ENCODE data around the gene CELSR1. TPM values are rescaled to one million over a fixed set of nuclear protein-coding genes. Genes with fewer than 3 reads are reported as not detected.

The CELSR1 gene
- total RNA-seq, 1 donor from 2014 or later, result 27.9 TPM

DNA sequence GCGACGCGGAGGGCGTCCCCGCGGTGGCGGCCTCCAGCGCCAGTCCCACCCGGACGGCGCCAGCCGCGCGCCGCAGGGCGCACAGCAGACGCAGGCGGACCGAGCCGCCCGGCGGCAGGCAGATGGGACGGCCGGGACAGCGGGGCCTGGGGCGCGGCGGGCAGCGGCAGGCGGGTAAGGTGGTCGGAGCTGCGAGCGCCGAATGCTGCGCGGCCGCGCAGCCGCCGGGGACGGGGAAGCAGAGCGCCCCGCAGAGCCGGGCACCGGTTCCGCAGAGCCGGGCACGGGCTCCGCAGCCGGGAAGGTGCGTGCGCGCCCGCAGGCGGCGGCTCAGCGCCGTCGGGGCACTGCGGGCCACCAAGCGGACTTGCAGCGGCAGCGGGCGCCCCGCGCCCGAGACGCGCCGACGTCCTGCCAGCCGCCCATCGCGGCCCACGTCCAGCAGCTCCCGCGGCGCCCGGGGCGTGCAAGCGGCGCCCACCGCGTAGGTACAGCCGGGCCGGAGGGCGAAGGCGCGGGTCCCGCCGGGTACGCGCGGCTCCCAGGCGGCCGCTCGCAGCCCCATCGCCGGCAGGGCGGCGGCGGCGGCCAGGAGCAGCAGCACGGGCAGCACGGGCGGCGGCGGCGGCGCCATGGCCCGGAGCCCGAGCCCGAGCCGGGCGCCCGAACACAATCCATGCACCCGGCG, 739 bp downstream of the CELSR1 start:
- Mint-ChIP-seq H3K9me3 (ENCODE audit: low read depth) (no peaks in the 10 kb centered on the region), H3K36me3 (ENCODE audit: low read depth) (peaks cover 1% of the 10 kb centered on the region), H3K4me1 (ENCODE audit: low read depth) (peaks cover 63% of the 10 kb centered on the region), H3K27me3 (ENCODE audit: low read depth) (no peaks in the 10 kb centered on the region), H3K27ac (ENCODE audit: unreplicated experiment) (no peak overlapping the region), H3K4me3 (ENCODE audit: unreplicated experiment) (no peak overlapping the region)
- peak; percentile 73 for DNase-seq (ENCODE audit: low spot score)
- TF ChIP-seq, protein P1, sequence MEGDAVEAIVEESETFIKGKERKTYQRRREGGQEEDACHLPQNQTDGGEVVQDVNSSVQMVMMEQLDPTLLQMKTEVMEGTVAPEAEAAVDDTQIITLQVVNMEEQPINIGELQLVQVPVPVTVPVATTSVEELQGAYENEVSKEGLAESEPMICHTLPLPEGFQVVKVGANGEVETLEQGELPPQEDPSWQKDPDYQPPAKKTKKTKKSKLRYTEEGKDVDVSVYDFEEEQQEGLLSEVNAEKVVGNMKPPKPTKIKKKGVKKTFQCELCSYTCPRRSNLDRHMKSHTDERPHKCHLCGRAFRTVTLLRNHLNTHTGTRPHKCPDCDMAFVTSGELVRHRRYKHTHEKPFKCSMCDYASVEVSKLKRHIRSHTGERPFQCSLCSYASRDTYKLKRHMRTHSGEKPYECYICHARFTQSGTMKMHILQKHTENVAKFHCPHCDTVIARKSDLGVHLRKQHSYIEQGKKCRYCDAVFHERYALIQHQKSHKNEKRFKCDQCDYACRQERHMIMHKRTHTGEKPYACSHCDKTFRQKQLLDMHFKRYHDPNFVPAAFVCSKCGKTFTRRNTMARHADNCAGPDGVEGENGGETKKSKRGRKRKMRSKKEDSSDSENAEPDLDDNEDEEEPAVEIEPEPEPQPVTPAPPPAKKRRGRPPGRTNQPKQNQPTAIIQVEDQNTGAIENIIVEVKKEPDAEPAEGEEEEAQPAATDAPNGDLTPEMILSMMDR (IDR thresholded peaks at IDR 0.05), result peak; percentile 6

GRCh38 chr22:46535876-46536536, 1.4 kb downstream of the CELSR1 start:
- Mint-ChIP-seq H3K9me3 (ENCODE audit: low read depth) (no peaks in the 10 kb centered on the region), H3K4me1 (ENCODE audit: low read depth) (peaks cover 64% of the 10 kb centered on the region), H3K4me3 (ENCODE audit: unreplicated experiment) (peak overlapping the region; percentile 33), H3K27me3 (ENCODE audit: low read depth) (no peaks in the 10 kb centered on the region), H3K36me3 (ENCODE audit: low read depth) (peaks cover 1% of the 10 kb centered on the region), H3K27ac (ENCODE audit: unreplicated experiment) (no peak overlapping the region)
- peak; percentile 96 for DNase-seq (ENCODE audit: low spot score)
- TF ChIP-seq, protein P1 (IDR thresholded peaks at IDR 0.05), result no peak

DNA sequence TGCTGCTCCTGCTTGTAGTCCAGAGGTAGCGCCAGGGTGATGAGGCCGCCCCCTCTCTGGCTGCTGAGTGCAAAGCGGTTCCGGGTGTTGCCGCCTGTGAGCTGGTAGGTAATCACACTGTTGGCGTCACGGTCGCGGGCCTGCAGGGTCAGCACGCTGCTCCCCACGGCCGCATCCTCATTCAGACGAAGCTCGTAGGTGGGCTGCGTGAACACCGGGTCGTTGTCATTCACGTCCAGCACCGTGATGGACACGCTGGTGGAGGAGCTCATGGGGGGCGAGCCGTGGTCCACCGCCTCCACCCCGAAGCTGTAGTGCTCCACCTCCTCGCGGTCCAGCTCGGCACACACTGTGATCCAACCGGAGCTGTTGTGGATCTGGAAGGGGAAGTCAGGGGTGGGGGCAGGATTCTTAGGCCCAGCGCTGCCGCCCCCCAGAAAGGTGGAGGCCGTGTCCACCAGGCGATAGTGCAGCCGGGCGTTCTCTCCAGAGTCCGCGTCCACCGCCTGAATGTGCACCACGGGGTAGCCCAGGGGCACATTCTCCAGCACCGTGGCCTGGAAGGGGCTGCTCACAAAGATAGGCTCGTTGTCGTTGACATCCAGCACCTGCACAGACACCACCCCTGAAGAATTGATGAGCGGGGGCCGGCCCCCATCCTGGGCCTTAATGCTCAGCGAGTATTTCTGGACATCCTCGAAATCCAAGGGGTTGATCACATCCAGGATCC, 2.4 kb downstream of the CELSR1 start:
- Mint-ChIP-seq H3K9me3 (ENCODE audit: low read depth) (no peaks in the 10 kb centered on the region), H3K27me3 (ENCODE audit: low read depth) (no peaks in the 10 kb centered on the region), H3K36me3 (ENCODE audit: low read depth) (peaks cover 1% of the 10 kb centered on the region), H3K4me1 (ENCODE audit: low read depth) (peaks cover 67% of the 10 kb centered on the region), H3K27ac (ENCODE audit: unreplicated experiment) (no peak overlapping the region), H3K4me3 (ENCODE audit: unreplicated experiment) (peak overlapping the region; percentile 33)
- TF ChIP-seq, protein P1 (IDR thresholded peaks at IDR 0.05), result no peak
- DNase-seq (ENCODE audit: low spot score), result peak; percentile 82

DNA sequence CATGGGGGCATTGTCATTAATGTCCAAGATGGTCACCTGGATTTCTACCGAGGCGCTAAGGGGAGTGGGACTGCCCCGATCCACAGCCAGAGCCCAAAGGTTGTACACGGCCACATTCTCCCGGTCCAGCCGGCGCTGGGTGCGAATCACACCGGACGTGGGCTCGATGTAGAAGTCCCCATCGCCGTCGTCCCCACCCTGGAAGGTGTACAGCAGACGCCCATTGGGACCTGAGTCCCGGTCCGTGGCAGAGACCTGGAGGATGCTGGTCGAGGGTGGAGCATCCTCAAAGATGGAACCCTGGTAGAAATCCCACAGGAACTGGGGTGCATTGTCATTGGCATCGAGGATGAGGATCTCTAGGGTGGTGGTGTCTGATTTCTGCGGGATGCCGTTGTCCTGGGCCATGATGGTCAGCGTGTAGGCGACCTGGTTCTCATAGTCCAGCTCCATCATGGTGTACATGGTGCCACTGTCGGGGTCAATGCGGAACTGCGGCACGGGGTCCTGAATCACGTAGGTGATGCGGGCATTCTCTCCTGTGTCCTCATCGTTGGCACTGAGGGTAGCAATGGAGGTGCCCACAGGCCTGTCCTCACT, 3.1 kb downstream of the CELSR1 start:
- DNase-seq (ENCODE audit: low spot score), result peak; percentile 85
- H3K4me1 Mint-ChIP-seq (ENCODE audit: low read depth), result peaks cover 61% of the 10 kb centered on the region
- H3K4me3 Mint-ChIP-seq (ENCODE audit: unreplicated experiment), result peak overlapping the region; percentile 6
- peaks cover 1% of the 10 kb centered on the region for H3K36me3 Mint-ChIP-seq (ENCODE audit: low read depth)
- TF ChIP-seq, protein P1 (IDR thresholded peaks at IDR 0.05), result no peak
- no peak overlapping the region for H3K27ac Mint-ChIP-seq (ENCODE audit: unreplicated experiment)
- no peaks in the 10 kb centered on the region for H3K9me3 Mint-ChIP-seq (ENCODE audit: low read depth)
- H3K27me3 Mint-ChIP-seq (ENCODE audit: low read depth), result no peaks in the 10 kb centered on the region
